HepG2 (cell line): ENCODE measurements around the gene GAS1. TPM values are rescaled to one million over a fixed set of nuclear protein-coding genes. Genes with fewer than 3 reads are reported as not detected.

Experiments used
- ZHX2 ChIP-seq, 2 experiments: sonication (generic) in 1 of 2; formaldehyde crosslinking in 1 of 2; IDR thresholded peaks; 2 replicates each; pipeline versions ENCODE4 v1.6.1 to v1.9.0; 2014 to 2022; ENCODE audit warnings: antibody characterized with exemption in 1 of 2, borderline replicate concordance in 1 of 2, inconsistent platforms in 1 of 2, low read depth in 1 of 2, missing genetic modification reagents in 1 of 2
- ZNF343 ChIP-seq: sonication (generic); formaldehyde crosslinking; IDR thresholded peaks from 2 replicates; pipeline ENCODE4 v1.4.0; 2020; ENCODE audit warnings: mild to moderate bottlenecking, missing genetic modification reagents
- polyA plus RNA-seq, 8 experiments: library from polyadenylated mRNA; depleted of rRNA in 3 of 8; stranded (reverse) in 7 of 8; unstranded in 1 of 8; fragments of >200 nt; fragmentation: Illumina TruSeq in 4 of 8; extraction: Trizol in 4 of 8; gene quantifications; 2 replicates each; pipeline versions ENCODE4 v1.2.1 to v1.2.3, GENCODE V29; 2011 to 2016; ENCODE audit warnings: low read depth in 4 of 8, missing spikeins in 1 of 8, mixed read lengths in 1 of 8; ENCODE audit not compliant: insufficient read depth in 1 of 8
- total RNA-seq, 5 experiments: library from RNA; depleted of rRNA; stranded (reverse); fragments of >200 nt; fragmentation: Illumina TruSeq; extraction: Trizol; gene quantifications; 2 replicates each; pipeline ENCODE4 v1.2.3, GENCODE V29; 2016; ENCODE audit warnings: low read depth in 1 of 5
- TF ChIP-seq, protein P1 (sequence below): sonication (generic); formaldehyde crosslinking; IDR thresholded peaks from 2 replicates; pipeline ENCODE4 v1.4.0; 2020; ENCODE audit warnings: missing genetic modification reagents

GAS1 gene
- total and polyA plus RNA-seq, 2 of the 13 experiments (the other 11 are each of a cell fraction or from before 2014, with no cell fraction given): not detected

GRCh38 chr9:86953181-86953580 lies 5.9 kb upstream of the GAS1 start (continued):
- TF ChIP-seq, protein P1, sequence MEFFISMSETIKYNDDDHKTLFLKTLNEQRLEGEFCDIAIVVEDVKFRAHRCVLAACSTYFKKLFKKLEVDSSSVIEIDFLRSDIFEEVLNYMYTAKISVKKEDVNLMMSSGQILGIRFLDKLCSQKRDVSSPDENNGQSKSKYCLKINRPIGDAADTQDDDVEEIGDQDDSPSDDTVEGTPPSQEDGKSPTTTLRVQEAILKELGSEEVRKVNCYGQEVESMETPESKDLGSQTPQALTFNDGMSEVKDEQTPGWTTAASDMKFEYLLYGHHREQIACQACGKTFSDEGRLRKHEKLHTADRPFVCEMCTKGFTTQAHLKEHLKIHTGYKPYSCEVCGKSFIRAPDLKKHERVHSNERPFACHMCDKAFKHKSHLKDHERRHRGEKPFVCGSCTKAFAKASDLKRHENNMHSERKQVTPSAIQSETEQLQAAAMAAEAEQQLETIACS (CRISPR knock-in tag): no peak
- no peak for TF ChIP-seq ZNF343 (CRISPR knock-in tag)
- TF ChIP-seq ZHX2 (IDR thresholded peaks at IDR 0.05; ENCODE audit: low read depth): no peak
- TF ChIP-seq ZHX2 (CRISPR knock-in tag; IDR thresholded peaks at IDR 0.05; ENCODE audit: borderline replicate concordance): no peak
